GM21447 (cell line): ENCODE measurements around the gene APOA5.
"Not testable (repeated sequence)": the region's sequence is repeated elsewhere in the genome, so short reads cannot be mapped to it uniquely, and the experiment has no call there.

Experiments
- ATAC-seq: cut with Tn5 transposase; IDR thresholded peaks from one replicate; pipeline ENCODE4 v1.9.1; 2021; ENCODE audit not compliant: unreplicated experiment

The APOA5 gene

DNA sequence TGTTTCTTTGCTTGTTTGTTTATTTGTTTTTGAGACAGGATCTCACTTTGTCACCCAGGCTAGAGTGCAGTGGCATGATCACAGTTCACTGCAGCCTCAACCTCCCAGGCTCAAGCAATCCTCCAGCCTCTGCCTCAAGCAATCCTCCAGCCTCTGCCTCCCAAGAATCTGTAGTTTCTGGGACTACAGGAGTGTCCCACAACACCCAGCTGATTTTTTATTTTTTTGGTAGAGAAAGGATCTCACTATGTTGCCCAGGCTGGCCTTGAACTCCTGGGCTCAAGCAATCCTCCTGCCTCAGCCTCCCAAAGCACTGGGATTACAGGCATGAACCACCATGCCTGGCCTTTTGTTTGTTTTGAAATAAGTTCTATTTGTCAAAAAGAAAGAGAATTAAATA lies 10.0 kb upstream of the APOA5 start:
- not testable (repeated sequence) for ATAC-seq

DNA sequence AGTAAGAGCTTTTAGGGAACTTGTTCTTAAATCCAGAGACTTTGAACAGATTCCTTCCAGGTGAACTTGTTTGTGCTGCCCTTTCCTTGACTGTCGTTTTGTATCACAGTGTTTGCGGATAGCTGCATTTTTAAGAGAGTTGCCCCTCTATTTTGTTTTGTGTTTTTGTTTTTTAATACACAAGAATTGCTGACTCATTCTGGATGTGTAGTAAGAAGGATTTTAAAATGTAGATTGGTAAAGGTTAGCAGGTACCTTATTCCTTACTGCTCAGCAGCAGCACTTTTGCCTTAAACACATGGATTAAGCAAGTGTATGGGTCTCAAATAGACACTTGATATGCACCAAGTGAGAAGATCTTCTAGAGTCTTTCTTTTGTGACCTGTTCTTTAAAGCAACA lies 8.9 kb upstream of the APOA5 start:
- no peak for ATAC-seq

- ATAC-seq, result no peak
These were observed 6.7 kb upstream of the APOA5 start for GRCh38 chr11:116798368-116798767.

- ATAC-seq, result no peak
These were observed 6.1 kb upstream of the APOA5 start for GRCh38 chr11:116797816-116798215.

GRCh38 chr11:116796548-116796947 lies 4.9 kb upstream of the APOA5 start:
- ATAC-seq, result no peak

- ATAC-seq, result no peak
These were observed 3.2 kb upstream of the APOA5 start for GRCh38 chr11:116794851-116795250.

DNA sequence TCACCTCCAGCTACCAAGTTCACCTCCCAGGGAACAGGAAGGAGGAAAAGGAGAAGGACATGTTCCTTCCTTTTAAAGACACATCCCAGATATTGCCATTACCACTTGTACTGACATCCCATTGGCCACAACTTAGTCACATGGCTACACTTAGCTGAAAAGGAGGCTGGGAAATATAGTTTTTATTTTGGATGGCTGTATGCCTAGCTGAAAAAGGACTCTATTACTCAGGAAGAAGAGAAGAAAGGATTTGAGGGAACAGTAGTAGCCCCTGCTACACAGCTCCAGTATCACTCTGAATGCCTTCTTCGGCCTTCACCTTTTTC lies 2.1 kb upstream of the APOA5 start:
- no peak for ATAC-seq

DNA sequence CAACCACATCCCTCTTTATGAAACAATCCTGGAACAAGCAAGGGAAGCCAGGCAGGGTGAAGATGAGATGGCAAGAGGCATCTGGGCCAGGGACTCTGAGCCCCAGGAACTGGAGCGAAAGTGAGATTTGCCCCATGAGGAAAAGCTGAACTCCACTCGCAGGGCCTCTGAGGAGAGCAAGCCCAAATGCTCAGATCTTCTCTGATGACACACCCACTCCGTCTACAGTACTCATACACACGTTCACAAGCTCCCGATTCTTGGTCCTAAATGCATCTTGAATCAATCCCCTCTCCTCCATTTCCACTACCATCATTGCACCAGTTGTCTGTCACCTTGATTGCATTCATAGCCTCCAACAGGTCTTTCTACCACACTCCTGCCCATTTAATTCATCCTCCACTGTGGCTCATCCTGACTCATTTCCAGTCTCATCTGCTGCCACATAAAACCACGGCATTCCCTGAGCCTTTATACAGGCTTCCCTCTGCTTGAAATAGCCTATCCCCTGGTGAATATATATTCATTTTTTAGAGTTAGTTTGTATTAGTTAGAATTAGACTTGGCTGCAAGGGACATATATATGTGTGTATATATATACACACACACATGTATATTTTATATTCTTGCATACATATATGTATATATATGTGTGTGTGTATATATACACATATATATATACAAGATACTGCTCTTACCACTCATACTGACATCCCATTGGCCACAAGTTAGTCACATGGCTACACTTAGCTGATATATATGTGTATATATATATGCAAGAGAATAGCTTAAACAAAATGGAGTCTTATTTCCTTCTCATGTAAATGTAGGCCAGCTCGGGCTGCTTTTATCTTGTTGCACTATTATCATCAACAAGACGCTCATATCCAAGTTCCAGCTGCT lies 1.4 kb upstream of the APOA5 start:
- ATAC-seq, result no peak

DNA sequence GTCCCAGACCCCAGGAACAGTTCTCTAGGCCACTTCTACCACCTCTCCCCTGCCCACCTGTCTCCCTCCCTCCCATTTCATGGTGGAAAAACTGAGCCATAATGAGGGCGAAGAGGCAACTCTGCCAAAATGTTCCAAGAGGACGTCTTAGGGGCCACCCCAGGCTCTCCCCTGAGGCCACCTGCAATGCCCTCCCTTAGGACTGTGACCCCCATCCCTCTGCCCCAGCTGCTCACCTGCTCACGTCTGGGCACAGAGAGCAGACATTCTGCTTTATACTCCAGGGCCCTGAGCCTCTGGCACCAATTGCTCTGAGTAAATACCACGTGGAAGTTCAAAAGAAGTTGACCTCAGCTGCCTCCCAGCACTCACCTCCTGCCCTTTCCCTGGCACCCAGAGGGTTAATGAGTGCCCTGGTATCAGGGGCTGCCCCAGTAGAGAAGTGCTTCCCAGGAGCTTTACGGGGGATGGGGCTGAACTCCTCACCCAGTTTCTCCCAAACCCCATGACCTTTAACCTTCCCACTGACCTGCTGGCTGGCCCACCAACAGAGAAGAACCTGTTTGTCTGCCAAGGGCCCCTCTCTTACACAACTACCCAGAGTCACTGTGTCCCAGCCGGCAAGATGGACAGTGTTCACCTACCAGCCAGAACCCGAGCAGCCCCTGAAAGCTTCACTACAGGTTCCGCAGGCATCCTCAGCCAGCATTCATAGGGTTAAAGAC lies 627 bp upstream of the APOA5 start:
- no peak for ATAC-seq

- no peak for ATAC-seq
These were observed 472 bp downstream of the APOA5 start for GRCh38 chr11:116791002-116791812.

- ATAC-seq, result no peak
These were observed 1.3 kb downstream of the APOA5 start for GRCh38 chr11:116790167-116791001.

DNA sequence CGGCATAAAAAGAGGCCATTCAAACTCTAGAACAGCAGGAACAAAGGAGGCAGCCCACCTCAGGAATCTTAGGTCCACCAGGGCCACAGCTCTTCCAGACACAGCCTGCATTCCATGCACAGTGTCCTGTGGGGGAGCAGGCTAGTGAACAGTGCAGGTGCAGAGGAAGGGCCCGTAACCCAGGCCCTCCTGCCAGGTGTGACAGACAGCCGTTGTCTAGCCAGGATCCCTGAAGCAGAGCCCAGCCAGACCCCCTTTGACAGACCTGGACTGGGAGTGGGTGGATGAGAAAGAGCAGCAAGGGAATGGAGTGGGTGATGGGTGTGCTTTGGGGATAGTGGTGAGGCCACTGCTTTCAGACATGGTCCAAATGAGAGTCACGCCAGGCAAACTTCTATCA lies 2.7 kb downstream of the APOA5 start:
- no peak for ATAC-seq

GRCh38 chr11:116788534-116788933 lies 3.1 kb downstream of the APOA5 start:
- ATAC-seq, result no peak

- peak; percentile 92 for ATAC-seq
These were observed 3.7 kb downstream of the APOA5 start, which contains the start of gene ZPR1 for GRCh38 chr11:116787786-116788486. TSS of gene ZPR1 (minus strand) at chr11:116788023. CDS start at chr11:116787990, 33 bp downstream.

GRCh38 chr11:116787436-116787785 lies 4.3 kb downstream of the APOA5 start:
- ATAC-seq, result no peak

GRCh38 chr11:116786966-116787365 lies 4.7 kb downstream of the APOA5 start:
- no peak for ATAC-seq

DNA sequence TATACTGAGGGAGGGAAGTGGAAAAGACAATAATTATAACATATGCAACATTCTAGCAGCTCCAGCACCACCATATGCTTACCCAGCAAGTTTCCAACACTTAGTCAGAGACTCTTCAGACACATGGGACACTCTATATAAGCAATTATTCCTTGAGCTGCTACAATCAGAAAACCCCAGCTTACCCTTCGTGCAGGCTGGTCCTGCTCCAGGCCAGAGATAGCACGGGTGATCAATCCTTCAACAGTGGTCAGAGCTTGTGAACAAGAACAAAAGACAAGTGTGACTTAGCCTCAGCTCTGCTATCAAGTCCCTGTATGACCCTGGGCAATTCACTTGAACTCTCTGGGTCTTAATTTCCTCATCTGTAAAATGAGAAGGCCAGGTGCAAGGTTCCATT lies 5.4 kb downstream of the APOA5 start:
- no peak for ATAC-seq

DNA sequence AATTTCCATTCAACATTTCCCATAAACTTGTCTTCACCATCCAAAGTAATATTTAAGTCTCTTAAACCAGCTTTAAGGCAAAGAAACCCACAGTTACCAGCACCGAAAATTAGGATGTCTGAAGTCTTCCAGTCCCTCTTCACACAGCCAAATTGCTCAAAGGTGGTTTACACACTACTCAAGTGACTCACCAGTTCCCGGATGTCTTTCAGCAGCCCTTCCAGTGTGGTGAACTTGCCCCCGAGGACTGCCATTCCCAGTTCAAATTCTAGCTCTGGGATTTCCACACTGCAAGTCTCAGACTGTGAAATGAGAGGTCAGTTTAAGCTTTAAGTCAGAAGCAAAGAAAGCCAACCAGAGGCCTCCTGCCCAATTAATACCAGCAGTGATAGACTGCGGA lies 9.0 kb downstream of the APOA5 start:
- ATAC-seq, result no peak

DNA sequence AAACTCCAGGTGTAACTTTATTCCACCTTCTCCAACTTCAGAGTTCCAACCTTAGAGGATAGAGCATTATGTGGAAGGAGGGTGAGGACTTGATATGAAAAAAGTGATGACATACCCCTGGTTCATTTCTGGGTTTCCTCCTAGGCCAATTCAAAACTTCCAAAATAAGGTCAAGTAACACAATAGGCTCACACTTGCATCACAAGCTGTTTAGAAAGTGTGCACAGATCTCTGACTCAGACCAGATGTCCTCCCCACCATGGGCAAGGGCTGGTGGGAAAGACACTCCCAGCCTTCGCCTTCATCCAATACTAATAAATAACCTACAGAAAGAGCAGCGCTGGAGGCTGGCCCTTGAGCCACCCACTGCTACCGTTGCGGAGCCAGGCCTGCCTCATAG lies 13.1 kb downstream of the APOA5 start:
- no peak for ATAC-seq

GRCh38 chr11:116777056-116777455 lies 14.6 kb downstream of the APOA5 start:
- ATAC-seq, result no peak
